ENCODE results near the gene PHC2. TPM values are rescaled to one million over a fixed set of nuclear protein-coding genes. Genes with fewer than 3 reads are reported as not detected.

The PHC2 gene
- total RNA-seq, 1 donor from 2014 or later = 93.1 TPM

DNA sequence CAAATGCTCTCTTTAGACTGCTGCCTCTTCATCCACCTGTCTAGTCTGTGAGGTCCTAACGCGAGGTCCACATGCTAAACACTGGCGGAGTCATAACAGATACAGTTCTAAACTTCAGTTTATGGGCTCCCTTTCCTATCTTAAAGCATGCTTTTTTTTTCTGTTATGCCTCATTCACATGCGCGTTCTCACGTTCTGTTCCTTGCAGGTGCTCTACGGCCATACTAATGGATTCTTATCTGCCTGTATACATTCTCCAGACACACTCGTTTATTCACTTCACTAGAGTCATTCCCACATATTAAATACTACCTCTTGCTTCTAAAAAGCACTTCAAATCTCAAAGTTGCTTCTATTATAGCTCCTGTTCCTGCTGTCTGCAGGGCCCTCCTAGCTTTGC lies 38.7 kb downstream of the PHC2 start:
- no peak for DNase-seq (ENCODE audit: low read depth)

DNA sequence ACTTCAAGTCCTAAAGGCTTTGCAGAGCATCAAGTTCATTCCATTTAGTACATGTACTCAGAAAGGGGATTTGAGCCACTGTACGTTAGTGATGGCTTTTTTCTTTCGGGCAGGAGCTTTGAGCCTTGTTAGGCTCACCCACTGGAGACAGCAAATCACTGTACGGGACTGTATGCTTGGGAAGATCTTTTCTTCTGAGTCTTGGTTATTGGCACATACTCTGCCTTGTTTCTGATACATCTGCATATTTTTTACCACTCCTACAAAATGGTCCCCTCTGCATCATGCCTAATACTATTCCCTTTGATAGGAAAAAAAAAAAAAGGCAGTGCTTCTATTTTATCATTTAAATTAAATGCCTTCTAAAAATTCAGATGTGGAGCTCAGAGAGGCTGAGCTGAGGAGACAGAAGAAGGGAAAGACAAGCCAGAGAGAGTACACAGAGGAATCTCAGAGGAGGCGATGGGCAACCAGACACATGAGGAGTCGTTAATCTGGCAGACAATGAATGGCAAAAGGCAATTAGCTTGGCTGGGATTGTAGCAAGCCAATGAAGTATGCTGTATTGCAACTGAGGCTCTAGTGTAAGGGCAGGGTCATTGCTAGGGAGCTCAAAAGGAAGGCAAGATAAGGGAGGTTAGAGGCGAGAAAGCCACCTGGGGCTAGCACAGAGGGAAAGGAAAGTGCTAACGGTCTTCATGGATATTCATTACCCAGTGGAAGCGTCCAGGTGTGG lies 39.4 kb downstream of the PHC2 start:
- no peak for DNase-seq (ENCODE audit: low read depth)

DNA sequence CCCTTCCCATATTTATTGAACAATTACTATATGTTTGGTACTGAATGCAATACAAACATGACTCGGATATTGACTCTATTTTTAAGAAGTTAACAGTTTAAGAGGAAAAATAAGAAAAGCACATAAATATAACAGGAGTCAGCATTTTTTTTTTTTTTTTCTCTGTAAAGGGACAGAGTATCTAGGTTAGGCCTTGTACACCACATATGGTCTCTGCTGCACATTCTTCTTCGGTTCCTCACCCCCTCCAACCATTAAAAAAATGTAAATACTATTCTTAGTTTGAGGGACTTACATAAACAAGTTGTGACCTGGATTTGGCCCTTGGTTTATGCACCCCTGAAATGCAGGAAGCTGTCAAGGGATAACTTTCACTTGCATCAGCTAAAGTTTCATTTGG lies 40.4 kb downstream of the PHC2 start:
- no peak for DNase-seq (ENCODE audit: low read depth)

DNA sequence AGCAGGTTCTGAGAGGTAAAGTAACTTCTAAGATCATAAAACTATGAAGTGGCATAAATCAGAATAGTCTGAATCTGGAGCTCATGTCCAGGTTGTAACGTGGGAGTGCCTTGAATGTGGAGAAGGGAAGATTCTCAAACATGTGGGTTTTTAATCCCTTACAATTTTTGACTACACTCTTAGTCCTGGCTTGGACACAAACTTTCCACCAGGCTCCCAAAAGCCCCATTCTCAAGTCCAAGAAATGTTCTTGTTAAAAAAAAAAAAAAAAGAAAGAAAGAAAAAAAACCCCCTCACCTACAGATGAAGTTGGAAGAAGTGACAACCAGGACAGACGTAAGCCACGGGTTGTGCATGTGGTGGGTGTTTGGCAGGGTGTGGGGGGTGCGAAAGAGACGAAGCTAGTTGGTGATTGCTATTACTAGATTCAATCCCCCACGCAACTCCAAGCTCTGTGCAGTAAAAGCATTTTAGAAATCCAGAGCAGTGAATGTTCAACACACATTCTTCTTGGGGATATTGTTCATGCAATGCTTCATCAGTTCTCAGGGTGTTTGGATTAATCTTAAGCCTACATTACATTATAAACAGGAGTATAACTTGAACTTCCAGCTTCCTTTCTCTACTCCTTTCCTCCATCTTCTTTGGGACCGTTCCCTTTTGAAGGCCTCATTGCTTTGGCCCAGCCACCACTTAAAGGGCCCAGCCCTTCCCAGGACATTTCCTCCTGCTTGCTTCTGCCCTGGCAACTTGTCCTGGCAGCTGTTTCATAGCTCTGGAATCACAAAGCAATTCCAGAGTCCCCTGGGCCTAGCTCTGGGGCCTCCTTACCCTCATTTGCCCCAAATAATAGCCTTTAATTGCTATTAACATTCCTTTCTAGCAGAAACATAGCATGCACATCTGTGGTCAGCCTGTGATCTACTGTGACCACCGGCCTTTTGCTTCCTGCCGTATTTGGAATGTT lies 41.8 kb downstream of the PHC2 start:
- DNase-seq (ENCODE audit: low read depth) = peak; percentile 85

DNA sequence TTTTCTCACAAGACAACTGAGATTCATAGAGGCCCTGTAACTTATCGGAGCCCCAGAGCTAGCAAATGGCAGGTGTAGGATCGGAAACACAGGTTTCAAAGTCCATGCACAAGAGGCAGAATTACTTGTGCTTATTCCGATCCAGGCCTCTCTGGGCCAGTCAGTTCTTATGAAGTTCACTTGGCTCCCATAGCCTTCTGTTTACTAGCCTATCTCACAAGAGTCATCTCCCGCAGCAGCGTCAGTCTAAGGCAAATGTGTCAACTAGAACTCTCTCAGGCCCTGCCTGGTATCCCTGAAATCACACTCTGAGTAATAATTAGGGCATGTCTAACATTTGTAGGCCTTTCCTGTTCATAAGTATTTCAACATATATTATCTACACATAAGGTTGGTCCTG lies 43.3 kb downstream of the PHC2 start:
- peak; percentile 38 for DNase-seq (ENCODE audit: low read depth)

DNA sequence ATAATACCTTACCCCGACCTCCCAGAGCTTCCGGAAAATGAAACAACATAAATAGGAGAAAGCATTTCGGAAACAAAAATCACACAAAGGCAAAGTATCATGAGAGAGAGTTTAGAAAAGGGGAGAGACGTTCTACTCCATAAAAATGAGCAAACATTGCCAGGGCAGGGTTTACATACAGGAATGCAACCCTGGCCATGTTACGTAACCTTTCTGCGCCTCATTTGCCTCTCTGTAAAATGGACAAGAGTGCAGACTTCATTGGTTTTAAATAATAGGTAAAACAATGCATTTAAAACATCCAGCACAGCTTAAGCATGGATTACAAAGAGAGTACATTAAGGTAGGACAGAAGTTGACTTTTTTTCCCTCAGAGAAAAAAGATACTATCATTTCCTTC lies 45.6 kb downstream of the PHC2 start:
- DNase-seq (ENCODE audit: low read depth) = no peak

DNA sequence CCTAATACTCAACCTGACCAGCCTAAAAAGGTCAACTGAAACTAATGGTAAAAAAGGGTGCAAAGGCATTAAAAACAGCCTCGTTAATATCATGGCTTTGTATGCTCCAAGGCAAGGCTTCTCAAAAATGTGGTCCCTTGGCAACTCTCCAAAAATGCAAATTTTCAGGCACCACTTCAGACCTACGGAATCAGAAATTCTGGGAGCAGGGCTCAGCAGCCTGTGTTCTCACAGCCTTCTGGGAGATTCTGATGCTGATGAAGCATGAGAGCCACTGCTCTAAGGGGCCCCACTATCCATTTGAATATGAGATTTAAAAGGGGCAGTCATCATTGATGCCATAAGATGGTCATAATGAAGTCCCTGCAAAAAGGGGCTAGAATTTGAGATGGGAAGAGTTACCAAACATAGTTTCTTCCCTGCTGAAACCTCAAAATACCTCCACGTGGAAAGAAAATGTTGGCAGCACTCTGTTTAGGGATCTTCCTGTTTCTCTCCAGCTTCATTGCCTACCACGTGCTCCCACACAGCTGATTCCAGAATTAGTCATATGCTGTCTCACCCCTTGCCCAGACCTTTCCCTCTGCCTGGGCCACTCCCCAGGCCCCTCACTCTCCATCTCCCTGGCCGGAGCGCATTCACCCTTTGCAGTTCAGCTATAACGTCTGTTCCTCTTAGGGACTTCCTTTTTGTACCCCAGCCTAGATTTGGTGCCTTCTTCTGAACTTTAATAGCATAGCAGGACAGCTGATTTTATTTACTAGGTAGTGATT lies 46.7 kb downstream of the PHC2 start:
- DNase-seq (ENCODE audit: low read depth) = peak; percentile 76

DNA sequence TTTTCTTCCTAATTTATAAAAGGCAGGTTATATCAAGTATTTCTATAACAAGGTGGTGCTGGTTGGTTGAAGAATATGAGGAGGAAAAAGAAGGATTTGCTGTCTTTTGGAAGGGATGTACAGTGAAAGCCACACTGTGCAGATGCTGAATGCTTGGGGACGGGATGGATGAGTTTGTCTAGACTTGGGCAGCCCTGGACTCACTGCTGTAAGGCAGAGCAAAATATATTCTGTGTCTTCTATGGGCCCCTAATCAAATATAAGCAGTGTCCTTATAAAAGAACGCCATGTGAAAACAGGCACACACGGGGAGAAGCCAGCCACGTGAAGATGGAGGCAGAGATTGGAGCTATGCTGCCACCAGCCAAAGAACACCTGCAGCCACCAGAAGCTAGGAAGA lies 47.4 kb downstream of the PHC2 start:
- DNase-seq (ENCODE audit: low read depth) = no peak

DNA sequence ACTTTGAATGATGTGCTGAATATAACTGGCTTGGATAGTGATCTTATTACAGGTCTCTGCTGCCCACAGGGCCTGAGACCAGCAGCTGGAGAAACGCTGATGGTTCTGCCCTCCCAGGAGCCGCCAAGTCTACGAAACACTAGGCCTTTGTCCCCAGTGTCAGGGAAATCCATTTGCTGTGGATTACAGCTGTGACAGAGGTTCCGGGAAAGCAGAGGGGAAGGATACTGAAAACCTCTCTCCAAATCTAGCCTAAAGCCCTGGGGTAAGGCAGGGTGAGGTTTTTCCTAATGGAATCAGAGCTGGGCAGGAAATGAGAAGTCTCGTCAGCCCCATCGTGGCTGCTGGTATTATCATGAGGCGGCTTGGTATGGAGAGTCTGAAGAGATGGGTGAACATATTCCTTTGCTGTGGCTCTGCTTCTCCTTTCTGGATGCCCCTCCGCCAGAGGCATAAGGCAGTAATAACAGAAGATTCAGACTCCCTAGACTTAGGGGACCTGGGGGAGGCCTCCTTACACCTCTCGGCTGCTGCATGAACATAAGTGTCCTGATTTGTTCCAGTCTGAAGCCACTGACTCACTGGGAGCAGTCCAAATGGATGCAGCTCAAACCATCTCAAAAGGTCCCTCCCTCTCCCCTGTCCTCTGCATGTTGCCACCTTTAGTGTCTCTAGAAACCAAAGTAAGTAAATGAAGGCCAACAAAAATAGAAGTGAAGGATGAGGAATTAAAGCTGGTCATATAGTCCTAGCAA lies 48.1 kb downstream of the PHC2 start:
- peak; percentile 90 for DNase-seq (ENCODE audit: low read depth)

DNA sequence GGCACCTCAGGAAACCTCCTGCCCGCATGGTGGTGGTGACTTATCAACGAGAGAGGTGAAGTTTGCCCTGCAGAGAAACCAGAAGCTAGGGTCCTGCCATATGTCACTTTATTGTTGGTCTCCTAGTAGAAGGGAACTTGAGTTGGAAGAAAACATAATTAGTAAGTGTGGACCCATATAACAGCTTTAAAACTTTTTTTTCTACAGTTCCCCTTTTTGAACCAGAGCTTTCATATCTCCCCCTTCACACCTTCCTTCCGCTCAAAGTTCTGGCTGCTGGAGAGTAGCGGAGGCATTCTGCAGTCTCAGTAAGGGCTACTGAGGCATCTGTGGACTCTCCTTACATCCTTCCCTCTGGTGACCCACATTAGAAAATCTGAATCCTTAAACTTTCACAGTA lies 48.9 kb downstream of the PHC2 start:
- DNase-seq (ENCODE audit: low read depth) = no peak

DNA sequence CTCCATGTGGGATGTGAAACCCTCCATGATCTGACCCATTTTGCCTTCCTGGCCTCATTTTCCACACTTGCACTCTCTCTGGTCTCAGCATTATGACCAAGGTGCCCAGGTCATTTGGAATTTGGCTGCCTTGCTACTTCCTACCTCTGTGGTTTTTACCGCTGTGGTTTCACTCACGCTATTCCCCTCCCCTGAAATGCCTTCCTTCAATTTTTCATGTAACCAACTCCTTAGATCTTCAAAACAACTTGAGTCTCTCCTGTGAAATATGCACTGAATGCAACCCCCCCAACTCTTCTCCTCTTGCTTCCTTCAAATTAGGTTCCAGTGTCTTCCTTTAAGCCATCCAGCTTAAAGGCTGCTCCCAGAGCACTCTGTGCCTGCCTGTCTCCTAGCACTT lies 50.1 kb downstream of the PHC2 start:
- no peak for DNase-seq (ENCODE audit: low read depth)

DNA sequence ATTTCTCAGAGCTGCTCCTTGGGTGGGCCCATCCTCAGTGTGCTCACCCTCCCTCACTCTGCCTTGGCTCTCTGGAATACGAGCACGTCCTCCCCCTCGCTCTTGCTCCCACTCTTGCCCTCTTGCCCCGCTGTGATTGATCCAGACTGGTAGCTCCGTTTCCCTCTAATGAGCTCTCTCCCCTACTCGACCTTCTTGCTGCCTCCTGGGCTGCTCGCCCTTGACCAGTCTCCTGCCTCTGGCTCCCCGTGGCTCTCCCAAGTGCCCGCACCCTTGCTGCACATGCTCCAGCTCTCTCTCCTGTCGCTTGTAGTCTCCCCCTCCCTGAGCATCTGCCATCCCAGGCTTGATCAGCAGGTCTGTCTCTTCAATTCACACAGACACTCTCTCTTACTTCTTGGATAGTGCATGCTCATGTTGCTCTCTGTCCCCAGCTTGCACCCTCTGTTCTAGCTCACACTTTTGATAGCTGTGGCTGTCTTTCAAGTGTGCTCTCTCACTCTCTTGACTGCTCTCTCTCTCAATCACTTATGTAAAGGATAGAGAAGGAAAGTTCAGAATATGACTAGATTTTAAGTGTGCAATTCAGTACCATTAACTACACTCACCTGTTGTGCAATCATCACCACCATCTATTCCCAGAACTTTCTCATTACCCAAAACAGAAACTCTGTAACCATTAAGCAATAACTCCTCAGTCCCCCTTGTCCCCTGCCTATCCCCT lies 51.1 kb downstream of the PHC2 start:
- no peak for DNase-seq (ENCODE audit: low read depth)

DNA sequence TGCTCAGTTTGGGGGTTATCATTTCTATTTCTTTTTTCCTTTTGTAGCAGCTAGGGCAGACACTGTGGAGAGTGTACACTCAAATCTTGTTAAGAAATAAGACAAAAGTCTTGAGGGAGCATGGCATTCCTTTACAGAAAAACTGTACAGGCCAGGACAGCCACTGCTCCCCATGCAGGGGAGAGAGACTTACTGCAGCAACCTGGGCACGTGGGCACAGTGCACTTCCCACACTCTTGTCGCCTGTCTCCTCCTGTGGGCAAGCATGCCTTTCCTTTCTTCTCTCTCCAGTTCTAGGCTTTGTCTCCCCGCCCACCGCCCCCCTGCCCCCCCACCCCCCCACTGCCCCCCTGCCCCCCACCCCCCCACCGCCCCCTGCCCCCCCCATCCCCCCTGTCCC lies 51.9 kb downstream of the PHC2 start:
- DNase-seq (ENCODE audit: low read depth) = no peak

DNA sequence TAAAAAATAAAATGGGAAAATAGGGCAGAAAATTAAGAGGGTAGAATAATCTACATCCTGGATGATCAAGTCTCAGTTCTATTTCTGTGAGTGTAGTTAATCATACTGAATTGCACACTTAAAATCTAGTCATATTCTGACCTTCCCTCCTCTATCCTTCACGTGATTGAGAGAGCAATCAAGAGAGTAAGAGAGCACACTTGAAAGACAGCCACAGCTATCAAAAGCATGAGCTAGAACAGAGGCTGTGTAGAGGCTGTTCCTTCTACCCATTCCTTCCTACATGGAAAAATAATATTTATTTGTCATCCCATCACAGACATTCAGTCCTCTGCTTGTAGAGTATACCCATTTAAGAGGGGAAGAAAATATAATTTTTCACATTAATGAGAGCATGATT lies 52.4 kb downstream of the PHC2 start:
- DNase-seq (ENCODE audit: low read depth) = no peak

DNA sequence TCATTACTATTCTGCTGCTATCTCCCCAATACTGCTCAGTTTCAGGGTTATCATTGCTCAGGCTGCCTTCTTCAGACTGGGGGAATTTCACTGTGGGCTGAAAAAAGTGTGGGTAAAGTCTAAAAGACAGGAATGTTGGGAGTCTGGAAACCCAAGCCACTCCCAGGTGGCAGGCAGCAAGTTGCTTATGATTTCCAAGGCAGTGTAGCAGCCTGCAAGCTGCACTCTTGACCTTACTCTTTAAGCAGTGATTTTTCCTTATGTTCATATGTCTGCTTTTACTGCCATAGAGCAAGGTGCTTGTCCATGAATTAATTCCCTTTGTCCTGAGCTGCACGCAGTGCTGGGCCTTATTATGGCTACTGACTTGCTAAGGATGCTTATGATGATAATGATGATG lies 53.1 kb downstream of the PHC2 start:
- no peak for DNase-seq (ENCODE audit: low read depth)

DNA sequence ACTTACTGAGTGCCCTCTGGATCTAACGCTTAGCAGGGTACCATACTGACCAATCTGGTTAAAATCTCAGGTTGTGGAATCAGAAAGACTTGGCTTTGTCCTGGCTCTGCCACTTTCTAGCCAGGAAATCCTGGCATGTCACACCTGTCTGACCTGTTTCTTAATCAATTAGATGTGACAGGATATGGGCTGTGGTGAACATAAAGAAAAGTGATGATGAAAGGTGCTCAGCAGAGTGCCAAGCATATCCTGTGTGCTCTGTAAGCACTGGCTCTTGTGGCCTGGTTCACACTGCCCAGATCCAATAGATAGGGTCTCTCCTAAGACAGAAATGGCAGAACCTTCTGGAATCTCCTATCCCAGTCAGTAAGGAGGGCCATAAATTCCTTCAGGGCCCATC lies 53.9 kb downstream of the PHC2 start:
- no peak for DNase-seq (ENCODE audit: low read depth)

DNA sequence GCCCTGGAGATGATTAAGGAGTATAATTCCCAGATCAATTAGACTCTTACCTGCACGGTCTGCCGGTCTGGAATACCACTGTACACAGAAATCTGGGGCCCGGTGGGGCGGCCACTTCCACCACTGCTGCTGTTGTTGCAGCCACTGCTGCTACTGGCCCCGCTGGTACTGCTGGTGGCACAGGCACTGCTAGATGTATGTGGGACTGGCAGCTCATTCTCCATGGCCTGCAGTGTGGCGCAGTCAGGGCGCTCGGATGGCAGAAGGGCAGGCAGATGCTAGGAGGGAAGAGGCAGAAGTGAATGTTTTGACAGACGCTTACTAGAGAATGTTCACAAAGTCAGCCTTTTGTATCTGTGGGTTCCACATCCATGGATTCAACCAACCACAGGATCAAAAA lies 55.6 kb downstream of the PHC2 start:
- no peak for DNase-seq (ENCODE audit: low read depth)

DNA sequence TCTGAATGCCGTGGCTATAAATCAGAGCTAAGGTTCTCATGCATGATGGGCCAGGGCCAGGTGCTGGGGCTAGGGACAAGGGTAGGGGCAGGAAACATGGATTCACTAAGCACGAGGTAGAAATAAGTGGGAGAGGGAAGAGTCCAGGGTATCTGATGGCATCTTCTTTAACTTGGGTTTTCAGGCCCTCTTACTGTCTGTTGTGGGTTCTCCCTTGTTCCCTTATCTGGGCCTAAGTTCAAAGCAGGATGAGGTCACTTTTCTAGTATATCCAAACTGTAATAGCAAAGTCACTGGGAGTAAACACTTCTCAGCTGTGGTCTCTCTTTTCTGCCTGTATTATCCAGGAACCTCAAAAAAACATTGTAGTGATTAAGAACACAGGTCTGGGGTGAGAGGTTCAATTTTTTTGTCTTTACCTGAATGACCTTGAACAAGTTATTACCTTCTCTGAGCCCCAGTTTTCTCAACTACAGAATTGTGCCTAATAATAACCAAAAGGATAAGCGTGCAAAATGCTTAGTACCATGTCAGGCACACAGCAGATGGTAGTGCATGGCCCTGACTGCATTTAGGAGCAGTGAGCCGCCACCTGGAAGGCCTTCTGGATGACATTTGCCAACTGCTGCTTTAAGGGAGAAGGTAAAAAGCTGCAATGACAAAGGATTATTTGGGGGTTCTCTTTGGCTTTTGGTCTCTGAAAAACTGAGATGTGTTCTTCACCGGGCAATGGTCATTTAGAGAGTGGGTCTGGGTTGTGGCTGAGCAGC lies 56.4 kb downstream of the PHC2 start:
- DNase-seq (ENCODE audit: low read depth) = peak; percentile 81

DNA sequence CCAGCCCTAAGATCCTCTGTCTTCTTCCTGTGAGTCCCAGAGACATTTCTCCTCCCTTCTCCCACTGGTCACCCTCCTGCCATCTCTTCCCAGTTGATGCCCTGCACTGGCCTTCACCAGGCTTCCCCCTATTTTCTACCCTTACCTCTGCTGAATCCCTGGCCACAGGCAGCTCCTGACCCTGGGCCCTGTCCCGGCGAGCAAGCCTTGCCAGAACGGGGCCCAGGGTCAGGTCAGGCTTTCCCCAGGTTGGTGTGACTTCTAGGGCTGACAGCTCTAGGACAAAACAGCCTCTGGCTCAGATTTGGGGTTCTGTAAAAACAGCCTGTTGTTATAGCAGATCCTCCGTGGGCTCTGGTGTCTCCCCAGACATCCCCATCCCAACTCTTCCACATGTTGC lies 57.3 kb downstream of the PHC2 start:
- DNase-seq (ENCODE audit: low read depth) = no peak

DNA sequence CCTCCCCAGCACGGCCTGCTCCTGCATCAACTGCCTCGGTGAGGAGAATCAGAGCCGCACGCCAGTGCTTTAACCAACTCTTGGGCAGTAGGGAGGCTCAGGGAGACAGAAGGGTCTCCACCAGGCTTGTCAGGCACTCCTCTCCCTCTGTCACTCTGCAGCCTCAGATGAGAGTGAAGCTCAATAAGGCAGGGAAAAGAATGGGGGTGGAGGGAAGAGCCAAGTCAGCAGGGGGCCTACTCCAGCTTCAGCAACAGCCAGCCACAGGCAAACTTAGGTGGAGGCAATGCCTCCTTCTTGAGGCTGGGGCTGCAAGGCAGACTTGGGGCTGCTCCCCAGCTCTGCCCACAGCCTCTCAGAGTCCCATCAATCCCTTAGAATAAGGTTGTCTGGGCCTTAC lies 58.2 kb downstream of the PHC2 start:
- no peak for DNase-seq (ENCODE audit: low read depth)

All from myocyte (in vitro differentiated cells).